NOMO-1 (cell line): ENCODE data around the gene RAD54L.

Source experiments
- DNase-seq, 2 experiments: peaks; one replicate each; lab custom pipeline; 2025; ENCODE audit not compliant: unreplicated experiment in 2 of 2; lab: John Stamatoyannopoulos, UW

The RAD54L gene

GRCh38 chr1:46284597-46285564 lies 37.3 kb downstream of the RAD54L start:
- no peak for DNase-seq

GRCh38 chr1:46285730-46286477 lies 38.3 kb downstream of the RAD54L start:
- DNase-seq, result no peak

- no peak for DNase-seq
Observed at GRCh38 chr1:46288485-46289133, 41.0 kb downstream of the RAD54L start.

GRCh38 chr1:46289134-46289494 lies 41.6 kb downstream of the RAD54L start:
- no peak for DNase-seq

GRCh38 chr1:46289976-46290375 lies 42.4 kb downstream of the RAD54L start:
- DNase-seq, result no peak

GRCh38 chr1:46295306-46295705 lies 47.7 kb downstream of the RAD54L start:
- DNase-seq, result no peak

- no peak for DNase-seq
Observed at GRCh38 chr1:46298387-46298786, 50.8 kb downstream of the RAD54L start.

- no peak for DNase-seq
Observed at GRCh38 chr1:46300673-46301405, 53.3 kb downstream of the RAD54L start.

- DNase-seq, result no peak
Observed at GRCh38 chr1:46301406-46301807, 53.8 kb downstream of the RAD54L start.

GRCh38 chr1:46301808-46302640 lies 54.5 kb downstream of the RAD54L start:
- peak; percentile 44 to 61 for DNase-seq

GRCh38 chr1:46302641-46303037 lies 55.1 kb downstream of the RAD54L start:
- no peak for DNase-seq

GRCh38 chr1:46303038-46303871 lies 55.7 kb downstream of the RAD54L start, which contains the start of the genes LRRC41 and UQCRH:
LRRC41 (minus strand) TSS chr1:46303616; CDS start chr1:46303322, 294 bp downstream.
UQCRH (plus strand) TSS chr1:46303698; CDS start chr1:46303767, 69 bp downstream.
- DNase-seq, result peak; percentile 94 to 95

GRCh38 chr1:46303872-46304326 lies 56.3 kb downstream of the RAD54L start:
- DNase-seq, result no peak

GRCh38 chr1:46306159-46306530 lies 58.6 kb downstream of the RAD54L start:
- DNase-seq, result no peak

- DNase-seq, result no peak
Observed at GRCh38 chr1:46309401-46310159, 62.0 kb downstream of the RAD54L start.

- DNase-seq, result no peak
Observed at GRCh38 chr1:46310321-46310720, 62.8 kb downstream of the RAD54L start.

GRCh38 chr1:46315669-46316403 lies 68.3 kb downstream of the RAD54L start:
- no peak for DNase-seq
